GM23338 (cell line): ENCODE results near the gene PAX5.

ENCODE experiments used
- CREB1 ChIP-seq: fragments of 250-450 bp; sonication (Bioruptor Pico); IDR thresholded peaks from 2 replicates; pipeline ENCODE4 v1.5.0; 2020; ENCODE audit warnings: low read depth, mild to moderate bottlenecking, moderate library complexity
- CTCF ChIP-seq, 2 experiments: fragments of 200-600 bp in 1 of 2; sonication (generic) in 1 of 2; conservative IDR thresholded peaks; 2 replicates each; pipeline versions ENCODE4 v1.5.1 to v1.6.1; 2016 to 2017; ENCODE audit warnings: antibody characterized with exemption in 2 of 2, low read depth in 2 of 2, mild to moderate bottlenecking in 2 of 2, moderate library complexity in 1 of 2
- ETS1 ChIP-seq: IDR thresholded peaks from 2 replicates; pipeline ENCODE4 v1.6.1; 2016; ENCODE audit warnings: antibody characterized with exemption
- EZH2 ChIP-seq: fragments of 200-600 bp; sonication (generic); IDR thresholded peaks from one replicate; pipeline ENCODE4 v1.8.0; 2017; ENCODE audit warnings: antibody characterized with exemption, mild to moderate bottlenecking, low read depth; ENCODE audit not compliant: unreplicated experiment
- EZH2phosphoT487 ChIP-seq: fragments of 200-600 bp; sonication (generic); IDR thresholded peaks from one replicate; pipeline ENCODE4 v1.8.1; 2018; ENCODE audit warnings: antibody characterized with exemption; ENCODE audit not compliant: unreplicated experiment
- JUNB ChIP-seq: IDR thresholded peaks from one replicate; pipeline ENCODE4 v1.6.1; 2016; ENCODE audit warnings: antibody characterized with exemption; ENCODE audit not compliant: unreplicated experiment
- NANOG ChIP-seq: IDR thresholded peaks from 2 replicates; pipeline ENCODE4 v1.6.1; 2016; ENCODE audit warnings: antibody characterized with exemption, borderline replicate concordance
- POLR2AphosphoS5 ChIP-seq: IDR thresholded peaks from 2 replicates; pipeline ENCODE4 v1.6.1; 2016; ENCODE audit warnings: antibody characterized with exemption, low read depth
- STAT1 ChIP-seq: IDR thresholded peaks from one replicate; pipeline ENCODE4 v1.6.1; 2016; ENCODE audit warnings: antibody characterized with exemption; ENCODE audit not compliant: unreplicated experiment
- ZNF114 ChIP-seq: fragments of 250-450 bp; sonication (Bioruptor Pico); IDR thresholded peaks from 2 replicates; pipeline ENCODE4 v1.5.0; 2020; ENCODE audit warnings: mild to moderate bottlenecking, moderate library complexity
- ZNF331 ChIP-seq: fragments of 250-450 bp; sonication (Bioruptor Pico); IDR thresholded peaks from 2 replicates; pipeline ENCODE4 v1.5.0; 2020; ENCODE audit warnings: low read depth, mild to moderate bottlenecking, moderate library complexity
- TF ChIP-seq, protein P1 (sequence below): IDR thresholded peaks from one replicate; pipeline ENCODE4 v1.6.1; 2018; ENCODE audit warnings: antibody characterized with exemption; ENCODE audit not compliant: unreplicated experiment
- TF ChIP-seq, protein P2 (sequence below): fragments of 250-450 bp; sonication (Bioruptor Pico); IDR thresholded peaks from 2 replicates; pipeline ENCODE4 v1.5.0; 2020; ENCODE audit warnings: mild to moderate bottlenecking, moderate library complexity

- TF ChIP-seq CTCF (conservative IDR thresholded peaks at IDR 0.05; ENCODE audit: low read depth in 2 of 2) (no peak), EZH2 (no peak), POLR2AphosphoS5 (no peak), EZH2phosphoT487 (no peak), ZNF114 (CRISPR knock-in tag) (no peak), ETS1 (no peak), NANOG (no peak), STAT1 (no peak), CREB1 (CRISPR knock-in tag) (no peak), JUNB (no peak), ZNF331 (CRISPR knock-in tag) (no peak)
- TF ChIP-seq, protein P1, sequence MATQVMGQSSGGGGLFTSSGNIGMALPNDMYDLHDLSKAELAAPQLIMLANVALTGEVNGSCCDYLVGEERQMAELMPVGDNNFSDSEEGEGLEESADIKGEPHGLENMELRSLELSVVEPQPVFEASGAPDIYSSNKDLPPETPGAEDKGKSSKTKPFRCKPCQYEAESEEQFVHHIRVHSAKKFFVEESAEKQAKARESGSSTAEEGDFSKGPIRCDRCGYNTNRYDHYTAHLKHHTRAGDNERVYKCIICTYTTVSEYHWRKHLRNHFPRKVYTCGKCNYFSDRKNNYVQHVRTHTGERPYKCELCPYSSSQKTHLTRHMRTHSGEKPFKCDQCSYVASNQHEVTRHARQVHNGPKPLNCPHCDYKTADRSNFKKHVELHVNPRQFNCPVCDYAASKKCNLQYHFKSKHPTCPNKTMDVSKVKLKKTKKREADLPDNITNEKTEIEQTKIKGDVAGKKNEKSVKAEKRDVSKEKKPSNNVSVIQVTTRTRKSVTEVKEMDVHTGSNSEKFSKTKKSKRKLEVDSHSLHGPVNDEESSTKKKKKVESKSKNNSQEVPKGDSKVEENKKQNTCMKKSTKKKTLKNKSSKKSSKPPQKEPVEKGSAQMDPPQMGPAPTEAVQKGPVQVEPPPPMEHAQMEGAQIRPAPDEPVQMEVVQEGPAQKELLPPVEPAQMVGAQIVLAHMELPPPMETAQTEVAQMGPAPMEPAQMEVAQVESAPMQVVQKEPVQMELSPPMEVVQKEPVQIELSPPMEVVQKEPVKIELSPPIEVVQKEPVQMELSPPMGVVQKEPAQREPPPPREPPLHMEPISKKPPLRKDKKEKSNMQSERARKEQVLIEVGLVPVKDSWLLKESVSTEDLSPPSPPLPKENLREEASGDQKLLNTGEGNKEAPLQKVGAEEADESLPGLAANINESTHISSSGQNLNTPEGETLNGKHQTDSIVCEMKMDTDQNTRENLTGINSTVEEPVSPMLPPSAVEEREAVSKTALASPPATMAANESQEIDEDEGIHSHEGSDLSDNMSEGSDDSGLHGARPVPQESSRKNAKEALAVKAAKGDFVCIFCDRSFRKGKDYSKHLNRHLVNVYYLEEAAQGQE = no peak
- TF ChIP-seq, protein P2, sequence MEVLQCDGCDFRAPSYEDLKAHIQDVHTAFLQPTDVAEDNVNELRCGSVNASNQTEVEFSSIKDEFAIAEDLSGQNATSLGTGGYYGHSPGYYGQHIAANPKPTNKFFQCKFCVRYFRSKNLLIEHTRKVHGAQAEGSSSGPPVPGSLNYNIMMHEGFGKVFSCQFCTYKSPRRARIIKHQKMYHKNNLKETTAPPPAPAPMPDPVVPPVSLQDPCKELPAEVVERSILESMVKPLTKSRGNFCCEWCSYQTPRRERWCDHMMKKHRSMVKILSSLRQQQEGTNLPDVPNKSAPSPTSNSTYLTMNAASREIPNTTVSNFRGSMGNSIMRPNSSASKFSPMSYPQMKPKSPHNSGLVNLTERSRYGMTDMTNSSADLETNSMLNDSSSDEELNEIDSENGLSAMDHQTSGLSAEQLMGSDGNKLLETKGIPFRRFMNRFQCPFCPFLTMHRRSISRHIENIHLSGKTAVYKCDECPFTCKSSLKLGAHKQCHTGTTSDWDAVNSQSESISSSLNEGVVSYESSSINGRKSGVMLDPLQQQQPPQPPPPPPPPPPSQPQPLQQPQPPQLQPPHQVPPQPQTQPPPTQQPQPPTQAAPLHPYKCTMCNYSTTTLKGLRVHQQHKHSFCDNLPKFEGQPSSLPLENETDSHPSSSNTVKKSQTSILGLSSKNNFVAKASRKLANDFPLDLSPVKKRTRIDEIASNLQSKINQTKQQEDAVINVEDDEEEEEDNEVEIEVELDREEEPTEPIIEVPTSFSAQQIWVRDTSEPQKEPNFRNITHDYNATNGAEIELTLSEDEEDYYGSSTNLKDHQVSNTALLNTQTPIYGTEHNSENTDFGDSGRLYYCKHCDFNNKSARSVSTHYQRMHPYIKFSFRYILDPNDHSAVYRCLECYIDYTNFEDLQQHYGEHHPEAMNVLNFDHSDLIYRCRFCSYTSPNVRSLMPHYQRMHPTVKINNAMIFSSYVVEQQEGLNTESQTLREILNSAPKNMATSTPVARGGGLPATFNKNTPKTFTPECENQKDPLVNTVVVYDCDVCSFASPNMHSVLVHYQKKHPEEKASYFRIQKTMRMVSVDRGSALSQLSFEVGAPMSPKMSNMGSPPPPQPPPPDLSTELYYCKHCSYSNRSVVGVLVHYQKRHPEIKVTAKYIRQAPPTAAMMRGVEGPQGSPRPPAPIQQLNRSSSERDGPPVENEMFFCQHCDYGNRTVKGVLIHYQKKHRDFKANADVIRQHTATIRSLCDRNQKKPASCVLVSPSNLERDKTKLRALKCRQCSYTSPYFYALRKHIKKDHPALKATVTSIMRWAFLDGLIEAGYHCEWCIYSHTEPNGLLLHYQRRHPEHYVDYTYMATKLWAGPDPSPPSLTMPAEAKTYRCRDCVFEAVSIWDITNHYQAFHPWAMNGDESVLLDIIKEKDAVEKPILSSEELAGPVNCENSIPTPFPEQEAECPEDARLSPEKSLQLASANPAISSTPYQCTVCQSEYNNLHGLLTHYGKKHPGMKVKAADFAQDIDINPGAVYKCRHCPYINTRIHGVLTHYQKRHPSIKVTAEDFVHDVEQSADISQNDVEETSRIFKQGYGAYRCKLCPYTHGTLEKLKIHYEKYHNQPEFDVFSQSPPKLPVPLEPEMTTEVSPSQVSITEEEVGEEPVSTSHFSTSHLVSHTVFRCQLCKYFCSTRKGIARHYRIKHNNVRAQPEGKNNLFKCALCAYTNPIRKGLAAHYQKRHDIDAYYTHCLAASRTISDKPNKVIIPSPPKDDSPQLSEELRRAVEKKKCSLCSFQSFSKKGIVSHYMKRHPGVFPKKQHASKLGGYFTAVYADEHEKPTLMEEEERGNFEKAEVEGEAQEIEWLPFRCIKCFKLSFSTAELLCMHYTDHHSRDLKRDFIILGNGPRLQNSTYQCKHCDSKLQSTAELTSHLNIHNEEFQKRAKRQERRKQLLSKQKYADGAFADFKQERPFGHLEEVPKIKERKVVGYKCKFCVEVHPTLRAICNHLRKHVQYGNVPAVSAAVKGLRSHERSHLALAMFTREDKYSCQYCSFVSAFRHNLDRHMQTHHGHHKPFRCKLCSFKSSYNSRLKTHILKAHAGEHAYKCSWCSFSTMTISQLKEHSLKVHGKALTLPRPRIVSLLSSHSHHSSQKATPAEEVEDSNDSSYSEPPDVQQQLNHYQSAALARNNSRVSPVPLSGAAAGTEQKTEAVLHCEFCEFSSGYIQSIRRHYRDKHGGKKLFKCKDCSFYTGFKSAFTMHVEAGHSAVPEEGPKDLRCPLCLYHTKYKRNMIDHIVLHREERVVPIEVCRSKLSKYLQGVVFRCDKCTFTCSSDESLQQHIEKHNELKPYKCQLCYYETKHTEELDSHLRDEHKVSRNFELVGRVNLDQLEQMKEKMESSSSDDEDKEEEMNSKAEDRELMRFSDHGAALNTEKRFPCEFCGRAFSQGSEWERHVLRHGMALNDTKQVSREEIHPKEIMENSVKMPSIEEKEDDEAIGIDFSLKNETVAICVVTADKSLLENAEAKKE (CRISPR knock-in tag) = no peak
These were observed 196.3 kb downstream of the PAX5 start for GRCh38 chr9:36837431-36838405.
